ENCODE results near the gene TAF3.

The TAF3 gene

DNA sequence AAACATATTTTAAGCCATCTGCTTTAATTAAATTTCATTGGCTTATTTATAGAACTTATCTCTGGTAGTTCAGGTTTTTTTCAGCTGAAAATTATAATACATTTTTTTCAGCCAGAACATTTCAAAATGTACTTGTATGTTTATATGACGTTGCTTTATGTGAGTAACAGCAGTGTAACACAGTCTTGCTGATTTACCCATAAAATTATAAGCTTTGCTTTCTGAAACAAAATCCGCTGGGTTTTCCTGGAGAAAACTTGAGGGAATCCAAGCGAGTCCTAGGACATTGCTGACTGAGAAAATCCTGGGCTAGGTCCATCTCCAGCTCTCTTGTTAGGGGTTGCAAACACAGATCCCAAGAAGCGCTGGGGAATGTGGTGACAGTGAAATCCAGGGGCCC lies 124.0 kb downstream of the TAF3 start:
- no peak for DNase-seq

- no peak for DNase-seq
Measured at GRCh38 chr10:7942859-7943258, 124.6 kb downstream of the TAF3 start.

- DNase-seq, result no peak
Measured at GRCh38 chr10:7944215-7944480, 125.8 kb downstream of the TAF3 start.

DNA sequence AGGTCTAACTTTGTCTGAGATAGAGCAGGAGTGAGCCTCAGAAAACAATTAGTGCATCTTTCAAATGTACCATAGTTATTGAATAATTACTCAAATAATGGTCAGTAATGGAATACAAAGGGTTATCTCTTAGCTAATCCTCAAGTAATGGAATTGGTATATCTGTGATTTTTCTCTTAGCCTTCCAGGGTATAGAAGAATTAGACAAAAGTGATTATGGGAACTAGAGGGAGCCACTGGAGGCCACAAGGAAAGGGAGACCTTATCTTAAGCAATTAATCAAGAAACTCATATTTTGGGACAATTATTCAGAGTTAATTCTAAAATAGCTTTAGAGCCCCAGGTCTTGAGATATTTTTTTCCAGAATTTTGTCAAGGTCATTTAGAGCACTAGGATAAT lies 126.2 kb downstream of the TAF3 start:
- no peak for DNase-seq

- no peak for DNase-seq
Measured at GRCh38 chr10:7945034-7945433, 126.7 kb downstream of the TAF3 start.

DNA sequence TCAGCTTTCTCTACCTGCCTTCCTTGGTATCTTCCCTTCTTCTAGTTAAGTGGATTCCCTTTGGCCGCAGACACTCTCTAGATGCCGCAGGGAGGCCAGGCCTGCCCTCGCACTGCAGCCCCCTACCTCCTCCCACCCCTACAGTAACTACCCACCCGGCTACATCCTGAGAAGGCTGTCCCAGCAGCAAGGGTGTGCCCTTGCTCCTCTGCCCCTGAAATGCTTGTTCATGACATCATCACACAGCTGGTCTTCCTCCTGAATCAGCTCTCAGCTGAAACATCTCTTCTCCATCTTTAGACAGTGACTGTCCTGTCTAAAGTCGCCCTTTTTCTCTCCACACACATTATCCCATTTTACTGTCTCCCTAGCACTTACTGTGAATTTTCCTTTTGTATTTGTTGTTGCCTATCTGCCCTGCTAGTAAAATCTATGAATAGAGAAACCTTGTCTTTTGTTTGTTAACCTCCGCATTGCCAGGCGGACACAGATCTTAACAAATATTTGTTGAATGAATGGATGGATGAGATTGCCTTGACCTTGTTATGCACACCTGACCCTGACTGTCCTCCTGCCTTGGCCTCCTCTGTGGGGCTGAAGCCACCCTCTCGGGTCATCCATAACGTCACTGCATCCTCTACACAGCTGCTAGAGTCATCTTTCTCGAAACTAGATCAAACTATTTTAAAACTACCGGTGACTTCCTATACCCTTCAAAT lies 127.3 kb downstream of the TAF3 start:
- DNase-seq, result no peak

GRCh38 chr10:7948371-7949000 lies 130.2 kb downstream of the TAF3 start:
- DNase-seq, result no peak

DNA sequence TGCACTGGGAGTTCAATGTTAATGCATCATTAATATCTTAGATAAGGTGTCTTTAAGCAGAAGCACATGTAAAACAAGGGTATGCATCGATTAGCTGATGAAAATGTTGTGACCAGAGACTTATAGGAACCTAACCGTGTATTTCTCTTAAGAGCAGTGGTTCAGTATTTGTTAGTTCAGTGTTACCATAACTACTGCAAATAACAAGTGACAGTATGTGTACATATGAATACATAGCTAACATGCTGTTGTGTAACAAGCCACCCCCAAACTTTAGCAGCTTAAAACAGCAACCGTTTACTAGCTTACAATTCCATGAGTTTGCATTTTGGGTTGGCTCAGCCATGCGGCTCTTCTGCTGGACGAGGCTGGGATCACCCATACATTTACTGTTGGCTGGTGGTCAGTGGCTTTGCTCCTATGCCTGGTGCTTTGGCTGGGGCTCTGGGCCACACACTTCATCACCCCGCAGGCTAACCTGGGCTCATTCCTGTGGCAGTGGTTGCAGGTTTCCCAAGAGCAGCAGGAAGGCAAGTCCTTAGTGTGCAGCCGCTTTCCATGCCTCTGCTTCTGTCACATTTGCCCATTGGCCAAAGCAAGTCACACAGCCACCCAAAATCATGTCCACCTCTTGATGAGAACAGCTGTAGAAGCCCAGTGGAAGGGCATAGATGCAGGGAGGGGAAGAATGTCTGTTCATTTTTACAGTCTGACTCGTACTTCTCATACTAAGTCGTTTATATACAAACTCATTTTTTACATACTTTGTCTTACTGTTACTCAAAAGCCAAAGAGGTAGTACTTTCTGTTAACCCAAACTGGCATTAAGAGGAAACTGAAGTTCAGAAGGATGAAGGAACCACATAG lies 132.9 kb downstream of the TAF3 start:
- no peak for DNase-seq

DNA sequence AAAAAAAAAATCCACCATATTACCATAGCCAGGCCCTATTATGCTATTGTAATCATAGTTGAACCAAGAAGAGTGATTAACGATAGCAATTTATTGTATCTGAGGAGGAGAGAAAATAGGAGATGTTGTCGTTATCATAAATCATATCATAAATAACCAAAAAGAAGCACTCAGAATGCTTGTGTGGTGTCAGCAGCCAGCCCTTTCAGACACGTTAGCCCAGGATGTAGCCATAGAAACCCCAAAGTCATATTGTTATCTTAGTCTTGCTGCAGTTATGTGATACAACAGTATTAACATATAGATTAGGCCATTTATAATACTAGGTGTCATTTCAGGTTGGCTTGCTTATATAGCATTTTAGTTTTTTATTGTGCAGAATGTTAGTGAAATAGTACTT lies 134.0 kb downstream of the TAF3 start:
- no peak for DNase-seq

GRCh38 chr10:7953447-7953846 lies 135.1 kb downstream of the TAF3 start:
- DNase-seq, result no peak

- DNase-seq, result no peak
Measured at GRCh38 chr10:7955446-7955845, 137.1 kb downstream of the TAF3 start.

GRCh38 chr10:7956508-7956907 lies 138.2 kb downstream of the TAF3 start:
- DNase-seq, result no peak

GRCh38 chr10:7957591-7957990 lies 139.3 kb downstream of the TAF3 start:
- DNase-seq, result no peak

DNA sequence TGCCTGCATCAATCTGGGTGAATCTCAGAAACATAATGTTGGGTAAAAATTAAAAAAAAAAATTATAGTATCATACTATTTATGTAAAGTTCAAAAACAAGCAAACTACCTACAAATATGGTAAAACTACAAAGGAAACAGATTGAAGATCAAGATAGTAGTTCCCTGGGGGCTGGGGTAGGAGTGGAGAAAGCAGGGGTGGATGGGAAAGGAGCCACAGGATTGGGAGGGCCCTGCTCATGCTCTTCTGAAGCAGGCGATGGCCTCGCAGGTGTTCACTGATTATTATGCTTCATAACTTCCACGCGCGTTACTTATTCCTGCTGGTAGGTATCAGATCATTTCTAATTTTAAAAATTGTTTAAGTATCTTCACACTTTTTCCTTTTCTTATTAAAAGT lies 140.1 kb downstream of the TAF3 start:
- no peak for DNase-seq

DNA sequence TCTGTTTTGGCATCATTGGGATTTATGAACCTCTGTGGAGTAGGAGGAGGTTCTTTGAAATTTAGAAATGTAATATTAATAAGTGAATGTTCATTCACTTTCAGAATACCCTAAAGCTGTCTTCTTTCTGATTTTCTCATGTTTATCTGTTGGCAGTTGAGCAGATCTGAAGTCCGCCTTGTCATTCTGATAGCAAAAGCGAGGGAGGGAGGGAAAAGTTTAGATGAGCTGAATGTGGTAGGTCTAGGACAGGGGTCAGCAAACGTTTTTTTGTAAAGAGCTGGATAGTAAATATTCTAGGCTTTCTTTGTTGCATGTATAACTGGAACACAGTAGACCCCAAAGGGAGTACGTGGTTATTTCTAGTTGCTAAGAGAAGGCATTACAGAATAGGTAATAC lies 141.8 kb downstream of the TAF3 start:
- DNase-seq, result no peak

DNA sequence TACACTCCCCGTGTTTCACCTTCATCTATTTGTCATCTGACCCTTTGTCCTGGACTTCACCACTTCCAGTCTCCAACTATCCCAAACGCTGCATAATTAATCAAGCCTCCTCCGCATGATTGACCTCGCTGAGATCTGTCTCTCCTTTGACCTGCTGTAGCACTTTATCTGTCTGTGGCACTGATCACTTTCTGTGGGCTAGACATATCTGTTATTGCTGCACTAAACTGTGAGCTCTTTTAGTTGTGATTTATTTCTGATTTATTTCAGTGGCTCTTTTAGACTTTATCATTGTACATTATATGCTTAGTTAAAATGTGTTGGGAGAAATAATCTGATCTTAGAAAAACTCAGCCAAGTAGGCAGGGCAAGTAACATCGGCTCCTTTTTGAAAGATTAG lies 144.3 kb downstream of the TAF3 start:
- no peak for DNase-seq

GRCh38 chr10:7965457-7965856 lies 147.2 kb downstream of the TAF3 start:
- no peak for DNase-seq

DNA sequence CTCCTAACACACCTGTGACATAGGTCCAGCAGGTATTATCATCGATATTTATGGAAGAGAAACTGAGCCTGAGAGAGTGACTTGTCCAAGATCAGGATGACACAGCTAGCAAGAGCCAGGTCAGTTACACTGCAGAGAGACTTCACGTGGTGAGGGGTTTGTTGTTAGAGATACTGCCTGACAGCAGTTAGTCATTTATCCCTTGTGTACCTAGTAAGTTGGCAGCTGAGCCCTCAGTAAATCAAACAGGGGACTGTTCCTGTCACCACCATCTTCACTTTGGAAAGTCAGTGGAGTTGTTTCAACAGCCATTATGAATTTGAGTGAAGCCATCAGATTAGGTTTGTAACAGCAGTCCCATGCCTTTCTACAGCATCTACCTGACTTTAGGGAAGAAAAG lies 148.7 kb downstream of the TAF3 start:
- no peak for DNase-seq

GRCh38 chr10:7968510-7969112 lies 150.3 kb downstream of the TAF3 start:
- no peak for DNase-seq

DNA sequence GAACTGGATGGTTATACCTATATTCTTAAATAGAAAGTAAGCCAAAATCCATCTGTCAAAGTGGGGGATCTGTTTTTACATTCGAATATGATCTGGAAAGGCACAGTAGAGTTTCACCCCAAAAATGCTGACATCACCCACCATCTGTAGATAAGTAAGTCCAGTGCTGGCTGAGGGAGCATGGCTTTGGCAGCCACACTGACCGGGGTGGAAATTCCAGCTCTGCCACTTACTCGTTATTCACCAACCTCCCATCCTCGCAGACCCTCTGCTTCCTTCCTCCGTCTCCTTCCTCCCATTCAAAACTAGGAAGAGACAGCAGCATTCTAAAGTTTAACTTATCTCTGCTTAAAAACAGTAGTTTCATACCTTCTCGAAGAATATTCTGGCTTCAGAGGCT lies 151.3 kb downstream of the TAF3 start:
- no peak for DNase-seq

- DNase-seq, result no peak
Measured at GRCh38 chr10:7971949-7972348, 153.6 kb downstream of the TAF3 start.

GRCh38 chr10:7972367-7972766 lies 154.1 kb downstream of the TAF3 start:
- DNase-seq, result no peak

DNA sequence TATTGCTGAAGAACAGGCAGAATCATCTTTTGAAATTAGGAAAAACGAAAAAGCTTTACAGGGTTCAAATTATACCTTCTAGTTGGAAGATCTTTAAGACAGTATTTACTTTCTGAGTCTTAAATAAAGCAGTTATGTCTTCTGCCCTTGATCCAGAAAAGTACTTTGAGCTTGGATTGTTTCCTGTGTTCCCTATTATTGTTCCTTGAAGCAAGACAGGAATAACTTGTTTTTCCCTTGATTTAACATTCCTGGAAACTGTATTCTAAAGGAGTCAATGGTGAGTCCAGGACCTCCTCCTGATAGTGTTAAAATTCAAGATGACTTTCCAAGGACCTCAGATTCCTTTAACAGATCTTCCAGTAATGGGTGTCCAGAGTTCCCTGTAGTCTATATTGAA lies 161.9 kb downstream of the TAF3 start:
- DNase-seq, result no peak

DNA sequence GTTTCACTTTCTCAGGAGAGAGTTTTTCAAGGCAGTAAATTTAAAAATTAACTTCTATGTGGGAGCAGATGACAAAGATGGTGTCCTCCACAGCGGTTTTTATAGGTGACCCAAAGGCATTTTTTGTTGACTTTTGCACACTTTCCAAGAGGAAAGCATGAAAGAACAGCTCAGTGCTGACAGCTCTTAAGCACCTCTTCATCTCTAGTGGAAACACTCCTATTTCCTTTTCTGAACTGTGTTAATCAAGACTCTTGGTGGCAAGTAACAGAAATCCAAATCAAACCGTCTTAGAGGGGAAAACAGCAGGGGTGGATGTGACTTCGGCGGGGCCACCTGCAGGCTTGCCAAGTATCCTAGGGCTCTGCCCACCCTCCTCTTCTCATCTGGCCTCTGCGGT lies 164.4 kb downstream of the TAF3 start:
- no peak for DNase-seq

Data from SHP77 (cell line).